ENCODE results near the gene RAI14.

RAI14 gene

GRCh38 chr5:34656001-34656699 lies at the start of gene RAI14:
Gene RAI14, plus strand, starts transcription at chr5:34656328. Its CDS starts 30,592 bp downstream, at chr5:34686920.
- DNase-seq (ENCODE audit: low read depth) = peak; percentile 30

- no peak for DNase-seq (ENCODE audit: low read depth)
These were observed 47.8 kb upstream of the RAI14 start for GRCh38 chr5:34608368-34608767.

- no peak for DNase-seq (ENCODE audit: low read depth)
These were observed 47.1 kb upstream of the RAI14 start for GRCh38 chr5:34608859-34609648.

GRCh38 chr5:34609951-34610441 lies 46.1 kb upstream of the RAI14 start:
- no peak for DNase-seq (ENCODE audit: low read depth)

- no peak for DNase-seq (ENCODE audit: low read depth)
These were observed 45.6 kb upstream of the RAI14 start for GRCh38 chr5:34610546-34610945.

- DNase-seq (ENCODE audit: low read depth) = no peak
These were observed 44.4 kb upstream of the RAI14 start for GRCh38 chr5:34611464-34612415.

GRCh38 chr5:34616651-34617050 lies 39.5 kb upstream of the RAI14 start:
- DNase-seq (ENCODE audit: low read depth) = no peak

GRCh38 chr5:34618371-34619065 lies 37.6 kb upstream of the RAI14 start:
- DNase-seq (ENCODE audit: low read depth) = no peak

- no peak for DNase-seq (ENCODE audit: low read depth)
These were observed 35.9 kb upstream of the RAI14 start for GRCh38 chr5:34620185-34620584.

- DNase-seq (ENCODE audit: low read depth) = no peak
These were observed 34.6 kb upstream of the RAI14 start for GRCh38 chr5:34621277-34622097.

- no peak for DNase-seq (ENCODE audit: low read depth)
These were observed 34.1 kb upstream of the RAI14 start for GRCh38 chr5:34622098-34622400.

GRCh38 chr5:34624691-34625090 lies 31.4 kb upstream of the RAI14 start:
- DNase-seq (ENCODE audit: low read depth) = no peak

- no peak for DNase-seq (ENCODE audit: low read depth)
These were observed 30.9 kb upstream of the RAI14 start for GRCh38 chr5:34625246-34625645.

GRCh38 chr5:34626036-34626435 lies 30.1 kb upstream of the RAI14 start:
- DNase-seq (ENCODE audit: low read depth) = no peak

- DNase-seq (ENCODE audit: low read depth) = no peak
These were observed 29.4 kb upstream of the RAI14 start for GRCh38 chr5:34626751-34627150.

- no peak for DNase-seq (ENCODE audit: low read depth)
These were observed 28.3 kb upstream of the RAI14 start for GRCh38 chr5:34627794-34628193.

GRCh38 chr5:34628373-34628772 lies 27.8 kb upstream of the RAI14 start:
- DNase-seq (ENCODE audit: low read depth) = no peak

GRCh38 chr5:34630596-34630995 lies 25.5 kb upstream of the RAI14 start:
- no peak for DNase-seq (ENCODE audit: low read depth)

GRCh38 chr5:34632807-34633422 lies 23.2 kb upstream of the RAI14 start:
- DNase-seq (ENCODE audit: low read depth) = no peak

GRCh38 chr5:34639852-34640626 lies 16.1 kb upstream of the RAI14 start:
- DNase-seq (ENCODE audit: low read depth) = no peak
